HepG2 (cell line): Measurements from ENCODE around the gene IER2. TPM values are rescaled to one million over a fixed set of nuclear protein-coding genes. Genes with fewer than 3 reads are reported as not detected.

ENCODE experiments used
- BHLHE40 ChIP-seq: IDR thresholded peaks from 2 replicates; pipeline ENCODE4 v1.6.1; 2011; ENCODE audit warnings: low read length, improper control_type of control experiment
- CENPX ChIP-seq: sonication (generic); formaldehyde crosslinking; IDR thresholded peaks from 2 replicates; pipeline ENCODE4 v1.9.0; 2021; ENCODE audit warnings: mild to moderate bottlenecking, missing genetic modification reagents, moderate library complexity
- CSRNP1 ChIP-seq: sonication (generic); formaldehyde crosslinking; IDR thresholded peaks from 2 replicates; pipeline ENCODE4 v1.8.1; 2023; ENCODE audit warnings: mild to moderate bottlenecking, missing genetic modification reagents
- ISX ChIP-seq: sonication (generic); formaldehyde crosslinking; conservative IDR thresholded peaks from 2 replicates; pipeline ENCODE4 v1.5.0; 2020; ENCODE audit warnings: missing genetic modification reagents
- KLF12 ChIP-seq: sonication (generic); formaldehyde crosslinking; IDR thresholded peaks from 2 replicates; pipeline ENCODE4 v1.4.0; 2020; ENCODE audit warnings: missing genetic modification reagents, borderline replicate concordance
- KLF15 ChIP-seq: sonication (generic); formaldehyde crosslinking; IDR thresholded peaks from 2 replicates; pipeline ENCODE4 v1.8.1; 2023; ENCODE audit warnings: borderline replicate concordance, mild to moderate bottlenecking, inconsistent platforms, missing genetic modification reagents, mixed read lengths
- KLF16 ChIP-seq, 2 experiments: sonication (generic) in 1 of 2; formaldehyde crosslinking in 1 of 2; IDR thresholded peaks; 2 replicates each; pipeline versions ENCODE4 v1.6.1 to v1.8.0; 2016 to 2023; ENCODE audit warnings: missing genetic modification reagents in 2 of 2, missing compliant biosample characterization in 1 of 2
- MIXL1 ChIP-seq: IDR thresholded peaks from 2 replicates; pipeline ENCODE4 v1.6.1; 2016
- PHF21A ChIP-seq: sonication (generic); formaldehyde crosslinking; IDR thresholded peaks from 2 replicates; pipeline ENCODE4 v1.5.0; 2020; ENCODE audit warnings: mild to moderate bottlenecking, missing genetic modification reagents
- PITX1 ChIP-seq: sonication (generic); formaldehyde crosslinking; IDR thresholded peaks from 2 replicates; pipeline ENCODE4 v1.5.1; 2020; ENCODE audit warnings: mild to moderate bottlenecking, missing genetic modification reagents
- RFX5 ChIP-seq: IDR thresholded peaks from 2 replicates; pipeline ENCODE4 v1.6.1; 2011; ENCODE audit warnings: low read depth, low read length, improper control_type of control experiment
- SNAPC2 ChIP-seq: sonication (generic); formaldehyde crosslinking; IDR thresholded peaks from 2 replicates; pipeline ENCODE4 v1.8.1; 2022; ENCODE audit warnings: mild to moderate bottlenecking, missing genetic modification reagents
- TMF1 ChIP-seq: sonication (generic); formaldehyde crosslinking; IDR thresholded peaks from 2 replicates; pipeline ENCODE4 v1.8.1; 2022; ENCODE audit warnings: low read depth, missing genetic modification reagents
- TP53 ChIP-seq: sonication (generic); formaldehyde crosslinking; conservative IDR thresholded peaks from 2 replicates; pipeline ENCODE4 v1.4.0; 2020; ENCODE audit warnings: missing genetic modification reagents
- ZFP36L1 ChIP-seq: sonication (generic); formaldehyde crosslinking; IDR thresholded peaks from 2 replicates; pipeline ENCODE4 v1.8.0; 2022; ENCODE audit warnings: mild to moderate bottlenecking, missing genetic modification reagents, moderate library complexity
- ZFP62 ChIP-seq: sonication (generic); formaldehyde crosslinking; IDR thresholded peaks from 2 replicates; pipeline ENCODE4 v1.4.0; 2020; ENCODE audit warnings: missing genetic modification reagents
- ZKSCAN5 ChIP-seq: sonication (generic); formaldehyde crosslinking; IDR thresholded peaks from 2 replicates; pipeline ENCODE4 v1.5.1; 2020; ENCODE audit warnings: mild to moderate bottlenecking, missing genetic modification reagents
- ZNF12 ChIP-seq: sonication (generic); formaldehyde crosslinking; IDR thresholded peaks from 2 replicates; pipeline ENCODE4 v1.5.0; 2020; ENCODE audit warnings: missing genetic modification reagents
- ZNF224 ChIP-seq: sonication (generic); formaldehyde crosslinking; IDR thresholded peaks from 2 replicates; pipeline ENCODE4 v1.5.0; 2020; ENCODE audit warnings: mild to moderate bottlenecking, missing genetic modification reagents
- ZNF326 ChIP-seq: sonication (generic); formaldehyde crosslinking; IDR thresholded peaks from 2 replicates; pipeline ENCODE4 v1.4.0; 2020; ENCODE audit warnings: missing genetic modification reagents, borderline replicate concordance
- ZNF776 ChIP-seq: sonication (generic); formaldehyde crosslinking; IDR thresholded peaks from 2 replicates; pipeline ENCODE4 v1.4.0; 2020; ENCODE audit warnings: mild to moderate bottlenecking, missing genetic modification reagents
- polyA plus RNA-seq, 8 experiments: library from polyadenylated mRNA; depleted of rRNA in 3 of 8; stranded (reverse) in 7 of 8; unstranded in 1 of 8; fragments of >200 nt; fragmentation: Illumina TruSeq in 4 of 8; extraction: Trizol in 4 of 8; gene quantifications; 2 replicates each; pipeline versions ENCODE4 v1.2.1 to v1.2.3, GENCODE V29; 2011 to 2016; ENCODE audit warnings: low read depth in 4 of 8, missing spikeins in 1 of 8, mixed read lengths in 1 of 8; ENCODE audit not compliant: insufficient read depth in 1 of 8
- total RNA-seq, 5 experiments: library from RNA; depleted of rRNA; stranded (reverse); fragments of >200 nt; fragmentation: Illumina TruSeq; extraction: Trizol; gene quantifications; 2 replicates each; pipeline ENCODE4 v1.2.3, GENCODE V29; 2016; ENCODE audit warnings: low read depth in 1 of 5
- TF ChIP-seq, protein P1 (sequence below): sonication (generic); formaldehyde crosslinking; IDR thresholded peaks from 2 replicates; pipeline ENCODE4 v1.5.0; 2020; ENCODE audit warnings: missing genetic modification reagents
- TF ChIP-seq, protein P2 (sequence below): sonication (generic); formaldehyde crosslinking; IDR thresholded peaks from 2 replicates; pipeline ENCODE4 v1.5.0; 2020; ENCODE audit warnings: mild to moderate bottlenecking, missing genetic modification reagents, borderline replicate concordance

Gene IER2
- total and polyA plus RNA-seq, 2 of the 13 experiments (the other 11 are each of a cell fraction or from before 2014, with no cell fraction given) = 10.1 to 14.3 TPM

DNA sequence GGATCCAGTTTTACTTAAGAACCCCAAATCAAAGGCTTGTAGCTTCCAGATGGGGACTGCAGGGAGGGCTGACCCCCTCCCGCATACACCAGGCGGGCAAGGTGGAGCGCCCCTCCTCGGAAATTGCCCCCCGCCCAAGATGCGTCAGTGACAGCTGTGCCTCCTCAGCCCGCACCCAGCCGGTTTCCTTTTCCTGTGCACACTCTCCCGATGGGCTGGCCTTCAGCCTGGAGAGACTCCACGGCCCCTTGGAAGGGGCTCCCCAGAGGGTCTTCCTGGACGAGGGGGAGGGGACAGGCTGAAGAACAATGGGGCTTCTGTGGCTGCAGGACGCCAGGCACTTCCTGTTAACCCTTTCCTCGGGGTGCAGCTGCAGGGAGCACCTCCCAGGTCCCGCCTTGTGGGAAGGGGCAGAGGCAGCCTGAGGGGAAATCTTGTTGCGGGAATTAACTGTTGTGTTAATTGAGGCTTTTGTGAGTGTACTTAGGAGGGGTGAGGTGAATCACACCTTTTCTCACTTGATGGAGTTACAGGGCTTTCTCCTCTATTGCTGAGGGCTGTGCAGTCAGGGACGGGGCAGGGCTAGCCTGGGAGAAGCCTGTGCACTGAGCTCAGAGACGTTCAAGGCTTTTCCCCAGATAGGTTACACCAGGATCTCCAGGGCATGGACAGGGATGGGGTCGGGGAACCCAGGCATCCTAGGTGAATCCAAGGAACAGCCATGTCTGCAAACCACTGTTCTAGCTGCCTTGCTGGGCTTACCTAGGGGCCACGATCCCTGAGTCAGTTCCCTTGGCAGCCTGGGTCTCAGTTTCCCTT lies 14.3 kb downstream of the IER2 start (continued):
- TF ChIP-seq KLF15 (CRISPR knock-in tag) = no peak; the same call in 1 of the 2 replicates
- TF ChIP-seq SNAPC2 (CRISPR knock-in tag) = no peak
- peak in 1 of 2 experiments; percentile 77; a peak in 2 of 4 replicates for TF ChIP-seq KLF16 (CRISPR knock-in tag; IDR thresholded peaks at IDR 0.05)
- no peak for TF ChIP-seq CENPX (CRISPR knock-in tag)
- no peak for TF ChIP-seq ISX (CRISPR knock-in tag)
- TF ChIP-seq BHLHE40 = no peak
- TF ChIP-seq ZKSCAN5 = no peak
- TF ChIP-seq ZFP62 = no peak
- peak; percentile 74; the same call in 1 of the 2 replicates for TF ChIP-seq PITX1 (CRISPR knock-in tag)
- TF ChIP-seq, protein P1, sequence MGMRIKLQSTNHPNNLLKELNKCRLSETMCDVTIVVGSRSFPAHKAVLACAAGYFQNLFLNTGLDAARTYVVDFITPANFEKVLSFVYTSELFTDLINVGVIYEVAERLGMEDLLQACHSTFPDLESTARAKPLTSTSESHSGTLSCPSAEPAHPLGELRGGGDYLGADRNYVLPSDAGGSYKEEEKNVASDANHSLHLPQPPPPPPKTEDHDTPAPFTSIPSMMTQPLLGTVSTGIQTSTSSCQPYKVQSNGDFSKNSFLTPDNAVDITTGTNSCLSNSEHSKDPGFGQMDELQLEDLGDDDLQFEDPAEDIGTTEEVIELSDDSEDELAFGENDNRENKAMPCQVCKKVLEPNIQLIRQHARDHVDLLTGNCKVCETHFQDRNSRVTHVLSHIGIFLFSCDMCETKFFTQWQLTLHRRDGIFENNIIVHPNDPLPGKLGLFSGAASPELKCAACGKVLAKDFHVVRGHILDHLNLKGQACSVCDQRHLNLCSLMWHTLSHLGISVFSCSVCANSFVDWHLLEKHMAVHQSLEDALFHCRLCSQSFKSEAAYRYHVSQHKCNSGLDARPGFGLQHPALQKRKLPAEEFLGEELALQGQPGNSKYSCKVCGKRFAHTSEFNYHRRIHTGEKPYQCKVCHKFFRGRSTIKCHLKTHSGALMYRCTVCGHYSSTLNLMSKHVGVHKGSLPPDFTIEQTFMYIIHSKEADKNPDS = 0 out of 2 replicates have a peak, but pooled peaks have one; percentile 43
- TF ChIP-seq ZNF776 (CRISPR knock-in tag) = no peak
- no peak for TF ChIP-seq RFX5
- peak; percentile 69; the same call in 1 of the 2 replicates for TF ChIP-seq ZNF224 (CRISPR knock-in tag)
- TF ChIP-seq ZNF12 = no peak
- TF ChIP-seq TMF1 (CRISPR knock-in tag) = no peak
- no peak for TF ChIP-seq ZFP36L1 (CRISPR knock-in tag)
- TF ChIP-seq, protein P2, sequence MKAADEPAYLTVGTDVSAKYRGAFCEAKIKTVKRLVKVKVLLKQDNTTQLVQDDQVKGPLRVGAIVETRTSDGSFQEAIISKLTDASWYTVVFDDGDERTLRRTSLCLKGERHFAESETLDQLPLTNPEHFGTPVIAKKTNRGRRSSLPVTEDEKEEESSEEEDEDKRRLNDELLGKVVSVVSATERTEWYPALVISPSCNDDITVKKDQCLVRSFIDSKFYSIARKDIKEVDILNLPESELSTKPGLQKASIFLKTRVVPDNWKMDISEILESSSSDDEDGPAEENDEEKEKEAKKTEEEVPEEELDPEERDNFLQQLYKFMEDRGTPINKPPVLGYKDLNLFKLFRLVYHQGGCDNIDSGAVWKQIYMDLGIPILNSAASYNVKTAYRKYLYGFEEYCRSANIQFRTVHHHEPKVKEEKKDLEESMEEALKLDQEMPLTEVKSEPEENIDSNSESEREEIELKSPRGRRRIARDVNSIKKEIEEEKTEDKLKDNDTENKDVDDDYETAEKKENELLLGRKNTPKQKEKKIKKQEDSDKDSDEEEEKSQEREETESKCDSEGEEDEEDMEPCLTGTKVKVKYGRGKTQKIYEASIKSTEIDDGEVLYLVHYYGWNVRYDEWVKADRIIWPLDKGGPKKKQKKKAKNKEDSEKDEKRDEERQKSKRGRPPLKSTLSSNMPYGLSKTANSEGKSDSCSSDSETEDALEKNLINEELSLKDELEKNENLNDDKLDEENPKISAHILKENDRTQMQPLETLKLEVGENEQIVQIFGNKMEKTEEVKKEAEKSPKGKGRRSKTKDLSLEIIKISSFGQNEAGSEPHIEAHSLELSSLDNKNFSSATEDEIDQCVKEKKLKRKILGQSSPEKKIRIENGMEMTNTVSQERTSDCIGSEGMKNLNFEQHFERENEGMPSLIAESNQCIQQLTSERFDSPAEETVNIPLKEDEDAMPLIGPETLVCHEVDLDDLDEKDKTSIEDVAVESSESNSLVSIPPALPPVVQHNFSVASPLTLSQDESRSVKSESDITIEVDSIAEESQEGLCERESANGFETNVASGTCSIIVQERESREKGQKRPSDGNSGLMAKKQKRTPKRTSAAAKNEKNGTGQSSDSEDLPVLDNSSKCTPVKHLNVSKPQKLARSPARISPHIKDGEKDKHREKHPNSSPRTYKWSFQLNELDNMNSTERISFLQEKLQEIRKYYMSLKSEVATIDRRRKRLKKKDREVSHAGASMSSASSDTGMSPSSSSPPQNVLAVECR = peak; percentile 70; the same call in 1 of the 2 replicates
- TF ChIP-seq CSRNP1 (CRISPR knock-in tag) = peak; percentile 36; the same call in 1 of the 2 replicates
- 0 out of 2 replicates have a peak, but pooled peaks have one; percentile 27 for TF ChIP-seq MIXL1
- no peak for TF ChIP-seq ZNF326 (CRISPR knock-in tag)
- no peak for TF ChIP-seq TP53
- TF ChIP-seq KLF12 (CRISPR knock-in tag) = peak; percentile 84; the same call in 1 of the 2 replicates
- peak; percentile 92 for TF ChIP-seq PHF21A
